GM12864 (cell line): ENCODE data around the gene MRI1.

Experiments used
- DNase-seq: peaks from one replicate; pipeline ENCODE4 v3.0.0-alpha.2; 2011; ENCODE audit warnings: low read depth
- H3K4me3 ChIP-seq: 2 replicates; pipeline ENCODE4 v1.5.1; 2011; ENCODE audit warnings: mild to moderate bottlenecking, low read depth, low read length, control low read depth
- TF ChIP-seq, protein P1 (sequence below): IDR thresholded peaks from 2 replicates; pipeline ENCODE4 v1.5.1; 2011; ENCODE audit warnings: low read depth, mild to moderate bottlenecking, moderate library complexity, low read length, control low read depth, inconsistent platforms; ENCODE audit errors: missing control alignments

MRI1 gene

DNA sequence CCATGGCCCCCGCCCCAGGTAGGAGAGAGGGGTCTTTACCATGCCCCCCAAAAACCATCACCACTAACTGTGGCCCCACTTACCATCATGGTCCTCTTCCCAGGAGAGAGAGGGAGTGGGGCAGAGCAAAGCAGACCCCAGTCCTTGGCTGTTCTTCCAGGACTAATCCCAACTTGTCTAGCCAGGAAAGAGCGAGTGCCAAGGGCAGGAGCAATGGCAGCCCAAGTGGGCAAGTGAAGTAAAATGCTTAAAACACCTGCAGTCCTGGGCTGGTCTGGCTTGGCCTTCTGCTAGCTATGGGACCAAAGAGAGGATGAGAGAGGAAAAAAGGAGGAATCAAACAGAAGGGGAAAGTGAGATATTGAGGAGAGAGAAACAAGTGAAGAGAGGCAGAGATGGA is 48.8 kb downstream of the MRI1 start:
- H3K4me3 ChIP-seq, result no peak overlapping the region
- TF ChIP-seq, protein P1, sequence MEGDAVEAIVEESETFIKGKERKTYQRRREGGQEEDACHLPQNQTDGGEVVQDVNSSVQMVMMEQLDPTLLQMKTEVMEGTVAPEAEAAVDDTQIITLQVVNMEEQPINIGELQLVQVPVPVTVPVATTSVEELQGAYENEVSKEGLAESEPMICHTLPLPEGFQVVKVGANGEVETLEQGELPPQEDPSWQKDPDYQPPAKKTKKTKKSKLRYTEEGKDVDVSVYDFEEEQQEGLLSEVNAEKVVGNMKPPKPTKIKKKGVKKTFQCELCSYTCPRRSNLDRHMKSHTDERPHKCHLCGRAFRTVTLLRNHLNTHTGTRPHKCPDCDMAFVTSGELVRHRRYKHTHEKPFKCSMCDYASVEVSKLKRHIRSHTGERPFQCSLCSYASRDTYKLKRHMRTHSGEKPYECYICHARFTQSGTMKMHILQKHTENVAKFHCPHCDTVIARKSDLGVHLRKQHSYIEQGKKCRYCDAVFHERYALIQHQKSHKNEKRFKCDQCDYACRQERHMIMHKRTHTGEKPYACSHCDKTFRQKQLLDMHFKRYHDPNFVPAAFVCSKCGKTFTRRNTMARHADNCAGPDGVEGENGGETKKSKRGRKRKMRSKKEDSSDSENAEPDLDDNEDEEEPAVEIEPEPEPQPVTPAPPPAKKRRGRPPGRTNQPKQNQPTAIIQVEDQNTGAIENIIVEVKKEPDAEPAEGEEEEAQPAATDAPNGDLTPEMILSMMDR, result no peak
- no peak for DNase-seq

DNA sequence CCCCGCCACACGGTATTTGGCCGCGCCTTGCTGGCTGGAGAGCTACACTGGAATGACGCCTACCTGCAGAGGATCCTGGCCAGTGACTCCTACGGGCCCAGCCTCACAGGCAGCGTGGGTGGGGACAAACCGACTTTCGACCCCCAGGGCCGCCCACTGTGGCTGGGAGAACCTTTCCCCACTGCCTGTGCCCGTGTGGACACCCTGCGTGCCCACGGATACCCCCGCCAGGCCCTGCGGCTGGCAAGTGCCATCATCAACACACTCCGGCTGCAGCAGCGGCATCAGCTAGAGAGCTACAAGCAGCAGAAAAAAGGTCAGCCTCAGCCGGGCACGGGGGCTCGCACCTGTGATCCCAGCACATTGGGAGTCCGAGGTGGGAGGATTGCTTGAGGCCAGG is 50.2 kb downstream of the MRI1 start:
- no peak for DNase-seq
- H3K4me3 ChIP-seq, result no peak overlapping the region
- TF ChIP-seq, protein P1, result no peak

DNA sequence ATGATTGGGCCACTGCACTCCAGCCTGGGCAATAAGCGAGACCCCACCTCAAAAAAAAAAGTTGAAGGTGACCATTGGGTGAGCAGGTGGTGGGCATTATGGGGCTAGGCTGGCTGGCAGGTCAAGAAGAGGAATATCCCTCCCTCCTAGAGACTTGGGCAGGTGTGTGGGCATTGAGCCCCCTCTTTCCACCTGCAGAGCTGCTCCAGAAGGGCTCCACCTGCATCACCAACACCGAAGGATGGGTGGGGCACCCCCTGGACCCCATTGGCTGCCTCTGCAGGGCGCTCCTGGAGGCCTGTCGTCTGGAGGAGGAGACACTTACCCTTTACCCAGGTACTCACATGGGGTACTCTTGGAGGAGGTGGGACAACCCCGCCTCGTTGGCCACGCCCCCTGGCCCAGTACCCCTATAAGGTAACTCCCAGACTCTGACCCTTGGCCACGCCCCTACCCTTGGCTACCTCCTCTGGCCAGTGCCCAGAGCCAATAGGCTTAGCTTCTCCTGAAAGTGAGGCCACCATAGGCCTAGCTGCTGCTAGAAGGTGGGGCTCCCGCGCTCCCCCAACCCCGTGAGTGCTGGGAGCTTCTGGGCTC is 52.8 kb downstream of the MRI1 start:
- no peak for DNase-seq
- TF ChIP-seq, protein P1, result no peak
- H3K4me3 ChIP-seq, result no peak overlapping the region

DNA sequence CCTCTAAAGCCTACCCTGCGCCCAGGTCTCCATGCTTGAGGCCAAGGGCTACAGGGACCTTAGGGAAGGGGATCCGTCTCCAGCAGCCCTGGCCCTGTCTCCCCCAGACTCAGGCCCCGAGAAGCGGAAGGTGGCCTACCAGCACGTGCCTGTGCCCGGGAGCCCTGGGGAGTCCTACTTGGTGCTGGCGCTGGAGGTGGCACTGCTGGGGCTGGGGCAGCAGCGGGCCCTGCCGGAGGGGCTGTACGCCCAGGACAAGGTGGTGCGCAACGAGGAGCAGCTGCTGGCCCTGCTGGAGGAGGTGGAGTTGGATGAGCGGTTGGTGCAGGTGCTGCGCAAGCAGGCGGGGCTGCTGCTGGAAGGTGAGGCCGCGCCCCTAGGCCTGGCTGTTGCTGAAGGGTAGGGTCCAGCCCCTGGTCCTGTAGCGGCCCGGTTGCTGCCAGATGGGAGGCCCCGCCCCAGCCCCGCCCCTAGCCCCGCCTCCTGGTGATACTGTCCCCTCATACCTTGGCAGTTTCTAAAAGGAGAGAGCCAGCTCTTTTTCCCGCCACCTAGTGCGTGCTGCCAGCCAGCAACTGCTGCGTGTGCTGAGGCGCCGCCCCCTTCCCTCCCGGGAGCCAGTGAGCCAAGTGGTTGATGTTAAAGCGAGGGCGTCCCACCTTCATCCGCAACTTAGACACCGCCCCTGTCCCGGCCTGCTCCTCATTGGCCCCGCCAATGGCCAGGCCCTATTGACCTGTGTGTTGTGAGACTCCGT is 53.5 kb downstream of the MRI1 start:
- H3K4me3 ChIP-seq, result no peak overlapping the region
- no peak for DNase-seq
- TF ChIP-seq, protein P1, result no peak

DNA sequence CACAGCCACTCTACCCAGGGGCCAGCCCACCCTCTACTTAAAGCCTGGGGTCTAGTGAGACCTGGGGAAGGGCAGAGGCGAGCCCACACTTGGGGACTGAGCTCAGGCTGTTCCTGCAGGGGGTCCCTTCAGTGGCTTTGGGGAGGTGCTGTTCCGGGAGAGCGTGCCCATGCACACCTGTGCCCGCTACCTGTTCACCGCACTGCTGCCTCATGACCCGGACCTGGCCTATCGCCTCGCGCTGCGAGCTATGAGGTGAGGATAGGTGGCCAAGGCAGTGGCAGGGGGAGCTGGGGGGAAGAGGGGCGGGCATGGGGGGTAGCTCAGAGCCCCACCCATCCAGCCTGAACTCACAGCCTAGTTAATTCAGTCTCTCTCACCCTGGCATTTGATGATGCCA is 54.9 kb downstream of the MRI1 start:
- H3K4me3 ChIP-seq, result no peak overlapping the region
- no peak for DNase-seq
- TF ChIP-seq, protein P1, result no peak

DNA sequence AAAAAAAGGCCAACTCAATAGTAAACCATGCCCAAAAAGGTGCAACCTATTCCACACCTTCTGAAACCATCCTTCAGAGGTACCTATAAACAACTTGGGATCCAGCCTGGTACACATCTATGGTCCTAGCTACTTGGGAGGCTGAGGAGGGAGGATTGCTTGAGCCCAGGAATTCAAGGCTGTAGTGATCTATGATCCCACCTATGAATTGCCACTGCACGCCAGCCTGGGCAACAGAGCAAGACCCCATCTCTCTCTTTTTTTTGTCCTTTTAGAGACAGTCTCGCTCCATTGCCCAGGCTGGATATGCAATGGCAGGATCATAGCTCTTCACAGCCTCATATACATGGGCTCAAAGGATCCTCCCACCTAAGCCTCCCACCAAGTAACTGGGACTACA is 57.0 kb downstream of the MRI1 start:
- no peak for DNase-seq
- no peak overlapping the region for H3K4me3 ChIP-seq
- TF ChIP-seq, protein P1, result no peak

DNA sequence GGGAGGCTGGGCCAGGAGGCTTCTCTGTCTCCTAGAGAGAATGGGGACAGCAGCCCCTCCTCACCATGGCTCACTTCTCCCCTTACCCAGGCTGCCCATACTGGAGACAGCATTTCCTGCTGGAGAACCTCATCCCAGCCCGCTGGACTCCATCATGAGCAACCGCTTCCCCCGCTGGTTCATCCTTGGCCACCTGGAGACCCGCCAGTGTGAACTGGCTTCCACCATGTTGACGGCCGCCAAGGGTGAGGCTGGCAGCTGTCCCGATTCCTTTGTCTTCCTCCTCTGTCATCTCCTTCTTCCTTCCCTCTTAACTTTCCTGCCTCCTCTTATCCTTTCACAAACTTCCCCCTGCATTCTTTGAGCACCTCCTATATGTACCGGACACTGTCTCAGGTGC is 58.9 kb downstream of the MRI1 start:
- TF ChIP-seq, protein P1, result no peak
- no peak for DNase-seq
- no peak overlapping the region for H3K4me3 ChIP-seq
